GM19193 (cell line): ENCODE data around the gene AKT2.
A peak's percentile ranks its signal among the peaks of the same experiment; 100 is the strongest.

Experiments
- POLR2A ChIP-seq: IDR thresholded peaks from 4 replicates; pipeline ENCODE4 v1.6.1; 2011; ENCODE audit not compliant: insufficient read depth, insufficient read length; ENCODE audit errors: extremely low read depth

The AKT2 gene

DNA sequence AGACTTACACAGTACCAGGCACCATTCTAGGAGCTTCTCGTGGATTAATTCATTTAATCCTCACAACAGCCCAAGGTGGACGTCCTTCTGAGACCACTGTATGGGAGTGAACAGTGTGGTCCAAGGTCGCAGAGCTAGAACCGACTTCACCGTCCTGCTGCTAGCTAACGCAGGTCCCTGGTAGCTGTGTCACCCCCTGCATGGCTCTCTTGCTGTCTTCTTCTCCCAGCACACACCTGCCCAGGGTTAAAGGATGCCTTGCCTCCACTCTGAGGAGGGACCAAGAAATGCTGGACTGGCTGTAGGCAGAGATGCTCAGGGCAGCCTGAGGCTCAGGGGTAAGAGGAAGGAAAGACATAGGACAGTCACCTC, 3.0 kb downstream of the AKT2 start:
- TF ChIP-seq POLR2A = no peak

DNA sequence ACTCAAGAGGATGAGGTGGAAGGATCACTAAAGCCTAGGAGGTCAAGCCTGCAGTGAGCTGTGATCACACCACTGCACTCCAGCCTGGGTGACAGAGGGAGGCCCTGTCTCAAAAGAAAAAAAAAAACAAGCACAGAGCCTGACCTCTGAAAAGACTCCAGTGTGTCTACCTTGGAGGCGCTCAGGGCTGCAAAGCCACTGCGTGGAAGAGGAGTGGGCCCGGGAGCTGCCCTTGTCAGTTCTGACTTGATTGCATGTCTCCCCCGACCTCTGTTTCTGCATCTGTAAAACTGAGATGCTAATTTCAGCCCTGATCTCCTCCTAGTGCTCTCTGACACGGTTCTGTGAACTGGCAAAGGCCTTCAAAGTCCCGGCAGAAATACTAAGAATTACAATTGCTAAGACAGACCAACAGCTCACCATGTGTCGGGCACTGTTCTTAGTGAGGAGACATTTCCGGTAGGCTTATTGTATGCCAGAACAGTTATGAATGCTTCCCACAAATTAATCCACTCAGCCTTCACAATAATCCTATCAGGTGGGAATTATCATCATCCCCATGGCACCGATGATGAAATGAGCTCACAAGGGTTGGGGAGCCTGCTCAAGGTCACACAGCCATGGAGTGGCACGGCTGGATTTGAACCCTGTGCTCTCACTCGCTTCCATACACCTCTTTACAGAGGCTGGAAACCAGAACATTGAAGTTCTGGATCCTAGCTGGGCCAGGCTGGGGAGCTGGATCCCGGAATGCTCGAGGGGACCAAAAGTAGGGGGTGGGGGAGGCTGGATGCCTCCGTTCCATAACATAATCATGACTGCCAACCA, 3.5 kb downstream of the AKT2 start:
- TF ChIP-seq POLR2A = no peak

DNA sequence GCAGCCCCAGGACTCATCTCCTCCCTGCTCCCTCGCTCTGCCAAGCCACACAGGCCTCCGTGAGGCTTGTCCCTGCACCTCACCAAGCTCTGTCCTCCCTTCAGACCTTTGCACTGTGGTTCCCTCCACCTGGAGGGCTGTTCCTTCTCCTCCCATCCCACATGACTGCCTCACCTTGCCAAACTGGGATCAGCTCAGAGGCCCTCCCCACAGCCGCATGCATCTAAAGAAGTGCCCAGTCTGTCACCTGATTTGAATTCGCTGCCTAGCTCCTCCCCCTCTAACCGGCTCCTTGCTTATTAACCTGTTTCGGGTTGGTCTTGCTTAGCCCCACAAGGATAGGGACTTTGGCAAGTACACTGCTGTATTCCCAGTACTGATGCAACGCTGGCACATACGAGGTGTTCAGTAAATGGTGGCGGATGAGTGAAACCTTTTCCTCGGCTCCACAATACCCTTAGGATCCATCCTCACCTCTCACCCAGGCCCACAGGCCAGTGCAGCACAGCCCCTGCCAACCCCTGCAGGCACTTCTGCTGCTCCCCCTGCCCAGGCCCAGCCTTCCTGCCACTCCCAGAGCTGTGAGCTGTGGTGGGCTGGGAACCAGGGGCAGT, 4.4 kb downstream of the AKT2 start:
- peak; percentile 19 for TF ChIP-seq POLR2A

DNA sequence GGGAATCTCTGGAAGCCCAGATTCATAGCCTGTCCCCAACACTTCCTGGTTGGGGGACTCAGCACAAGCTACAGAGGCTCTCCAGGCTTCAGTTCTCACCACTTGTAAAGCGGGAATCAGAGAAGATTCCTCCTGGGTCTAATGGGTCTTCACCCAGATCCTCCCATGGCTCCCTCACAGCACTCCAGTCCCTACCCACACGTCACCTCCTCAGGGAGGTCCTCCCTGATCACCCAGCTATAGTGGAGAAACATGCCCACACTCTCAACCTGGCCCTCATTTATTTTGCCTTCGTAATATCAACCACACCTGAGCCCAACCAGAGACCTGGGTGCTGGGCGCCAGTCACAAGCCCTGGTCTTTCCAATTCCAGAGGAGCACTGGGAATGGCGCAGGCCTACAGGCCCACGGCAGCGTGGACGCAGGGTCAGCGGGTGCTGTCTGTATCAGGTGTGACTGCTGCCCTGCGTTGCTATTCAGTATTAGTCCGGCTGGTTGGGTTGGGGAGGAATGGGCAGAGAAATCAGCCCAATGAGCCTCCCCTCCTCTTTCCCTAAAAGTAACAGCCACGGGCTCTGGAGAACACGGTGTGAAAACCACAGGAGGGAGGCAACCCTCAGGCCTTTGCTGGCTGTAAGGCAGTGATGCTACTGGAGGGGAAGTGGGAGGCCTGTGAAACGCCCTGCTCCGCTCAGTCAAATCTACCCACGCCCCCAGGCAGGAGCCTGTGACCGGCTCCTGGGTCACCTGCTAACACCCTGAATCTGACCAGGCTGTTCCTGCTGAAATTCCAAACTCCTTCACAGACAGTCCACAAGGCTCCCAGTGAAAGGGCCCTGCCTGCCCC, 5.2 kb downstream of the AKT2 start:
- TF ChIP-seq POLR2A = no peak

DNA sequence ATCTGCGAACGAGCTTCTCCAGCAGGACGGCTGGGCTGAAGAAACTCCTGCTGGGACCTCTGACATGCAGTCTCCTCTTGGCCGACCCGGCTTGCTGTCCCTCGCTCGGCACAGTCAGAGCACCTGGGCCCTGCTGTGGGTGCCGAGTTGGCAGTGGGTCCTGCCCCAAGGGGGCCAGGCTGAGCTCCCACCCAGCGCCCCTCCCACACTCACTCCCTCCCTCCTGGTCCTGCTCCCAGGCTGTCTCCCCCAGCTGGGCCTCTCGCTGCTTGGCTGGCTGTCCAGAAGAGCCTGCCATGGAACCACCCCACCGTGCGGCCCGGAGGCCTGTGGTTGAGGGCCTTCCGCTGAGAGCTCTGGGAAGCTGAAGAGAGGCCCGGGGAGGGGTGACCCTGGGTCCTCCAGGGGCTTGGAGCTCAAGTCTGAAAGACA, 6.0 kb downstream of the AKT2 start:
- no peak for TF ChIP-seq POLR2A

DNA sequence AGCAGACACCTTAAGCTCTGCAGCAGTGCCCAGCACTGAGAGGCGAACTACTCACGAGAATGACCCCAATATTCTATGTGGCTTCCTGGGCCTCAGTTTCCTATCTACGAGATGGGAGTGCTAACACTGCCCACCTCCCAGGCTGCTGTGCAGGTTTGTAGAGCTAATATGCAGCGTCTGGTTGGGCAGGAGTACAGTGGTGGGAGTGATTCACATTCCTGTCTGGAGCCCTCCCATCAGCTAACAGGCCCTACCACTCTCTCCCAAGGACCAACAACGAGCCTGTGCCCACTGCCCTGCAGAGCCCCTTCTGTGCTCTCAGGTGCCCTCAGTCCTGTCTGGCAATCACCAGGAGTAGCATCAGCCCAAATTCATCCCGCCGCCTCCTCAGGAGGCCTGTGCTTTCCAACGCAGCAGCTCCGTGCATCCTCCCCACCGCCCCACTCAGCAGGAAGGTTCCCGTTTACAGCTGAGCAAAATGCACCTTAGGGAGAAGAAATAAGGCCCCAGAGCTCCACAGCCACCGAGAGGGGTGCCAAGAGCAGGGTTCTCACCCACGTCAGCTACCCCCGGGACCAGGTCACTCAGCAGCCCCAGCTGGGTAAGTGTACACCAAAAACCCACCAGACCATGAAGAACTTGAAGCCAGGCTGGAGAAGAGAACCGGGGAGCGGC, 6.6 kb downstream of the AKT2 start:
- peak; percentile 19 for TF ChIP-seq POLR2A

DNA sequence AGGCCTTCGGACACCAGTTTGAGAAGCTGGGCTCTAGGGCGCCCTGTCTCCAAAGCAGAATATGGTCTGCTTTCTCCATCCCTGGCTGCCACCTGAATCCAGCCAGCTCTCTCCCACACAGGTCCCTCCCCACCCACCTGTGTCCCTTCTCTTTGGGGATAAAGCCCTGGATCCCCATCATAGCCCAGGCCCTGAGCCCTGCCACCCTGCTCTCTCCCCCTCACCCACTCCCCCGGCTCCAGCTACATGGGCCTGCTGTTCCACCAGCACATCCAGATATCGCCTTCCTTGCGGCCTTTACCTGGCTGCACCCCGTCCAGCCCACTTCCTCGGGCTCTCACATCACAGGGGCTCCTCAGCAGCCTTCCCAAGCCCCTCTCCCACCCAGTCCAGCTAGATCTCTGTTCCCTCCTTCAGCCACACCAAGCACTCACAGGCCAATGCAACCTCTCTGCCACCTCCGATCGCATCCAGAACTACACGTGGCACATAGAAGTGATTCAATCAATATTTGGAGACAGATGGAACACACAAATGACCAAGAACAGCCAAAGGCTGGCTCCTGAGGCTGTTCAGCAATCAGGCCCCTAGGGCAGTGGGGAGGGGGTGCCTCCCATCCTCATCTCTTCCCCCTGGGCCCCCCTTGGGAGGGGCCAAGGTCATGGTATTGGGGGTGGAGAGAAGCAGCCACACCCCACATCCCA, 7.6 kb downstream of the AKT2 start:
- no peak for TF ChIP-seq POLR2A

DNA sequence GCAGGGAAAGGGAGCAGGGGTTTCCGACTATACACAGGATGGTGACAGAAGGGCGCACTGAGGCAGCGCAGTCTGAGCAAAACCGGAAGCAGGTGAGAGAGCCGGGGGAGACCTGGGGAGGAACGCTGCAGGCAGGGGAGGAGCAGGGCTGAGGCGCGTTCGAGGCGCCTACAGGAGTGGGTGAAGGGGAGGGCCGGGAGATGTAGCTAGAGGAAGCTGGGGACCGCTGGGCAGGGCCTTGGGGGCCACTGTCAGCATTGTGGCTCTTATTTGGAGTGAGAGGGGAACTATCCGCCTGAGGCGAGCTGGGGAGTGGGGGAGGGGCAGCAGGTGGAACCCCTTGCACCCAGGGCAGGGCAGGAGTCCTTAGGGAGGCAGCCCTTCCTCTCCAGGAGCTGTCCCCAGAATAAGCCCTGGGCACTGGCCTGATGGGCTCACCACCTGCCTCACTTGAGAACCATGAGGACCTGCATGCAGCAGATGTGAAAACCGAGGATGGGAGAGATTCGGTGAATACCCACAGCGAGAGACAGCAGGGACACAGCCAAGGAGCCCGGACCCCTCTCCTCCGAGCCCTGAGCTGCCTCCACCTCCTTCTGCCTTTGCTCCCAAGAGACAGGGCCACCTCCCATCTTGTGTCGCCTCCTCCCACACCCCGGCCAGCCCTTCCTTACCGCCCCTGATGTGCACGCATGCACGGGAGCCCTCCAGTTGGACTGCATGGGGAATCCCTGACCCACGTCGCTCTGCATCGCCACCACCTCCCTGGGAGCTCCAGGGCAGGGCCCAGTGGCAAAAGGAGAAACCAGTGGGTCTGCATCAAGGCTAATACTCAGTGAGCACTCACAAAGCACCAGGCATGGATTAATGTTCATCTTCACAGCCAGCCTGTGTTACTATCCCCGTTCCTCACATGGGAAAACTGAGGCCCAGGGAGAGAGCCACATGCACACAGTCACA, 10.3 kb downstream of the AKT2 start:
- TF ChIP-seq POLR2A = no peak

DNA sequence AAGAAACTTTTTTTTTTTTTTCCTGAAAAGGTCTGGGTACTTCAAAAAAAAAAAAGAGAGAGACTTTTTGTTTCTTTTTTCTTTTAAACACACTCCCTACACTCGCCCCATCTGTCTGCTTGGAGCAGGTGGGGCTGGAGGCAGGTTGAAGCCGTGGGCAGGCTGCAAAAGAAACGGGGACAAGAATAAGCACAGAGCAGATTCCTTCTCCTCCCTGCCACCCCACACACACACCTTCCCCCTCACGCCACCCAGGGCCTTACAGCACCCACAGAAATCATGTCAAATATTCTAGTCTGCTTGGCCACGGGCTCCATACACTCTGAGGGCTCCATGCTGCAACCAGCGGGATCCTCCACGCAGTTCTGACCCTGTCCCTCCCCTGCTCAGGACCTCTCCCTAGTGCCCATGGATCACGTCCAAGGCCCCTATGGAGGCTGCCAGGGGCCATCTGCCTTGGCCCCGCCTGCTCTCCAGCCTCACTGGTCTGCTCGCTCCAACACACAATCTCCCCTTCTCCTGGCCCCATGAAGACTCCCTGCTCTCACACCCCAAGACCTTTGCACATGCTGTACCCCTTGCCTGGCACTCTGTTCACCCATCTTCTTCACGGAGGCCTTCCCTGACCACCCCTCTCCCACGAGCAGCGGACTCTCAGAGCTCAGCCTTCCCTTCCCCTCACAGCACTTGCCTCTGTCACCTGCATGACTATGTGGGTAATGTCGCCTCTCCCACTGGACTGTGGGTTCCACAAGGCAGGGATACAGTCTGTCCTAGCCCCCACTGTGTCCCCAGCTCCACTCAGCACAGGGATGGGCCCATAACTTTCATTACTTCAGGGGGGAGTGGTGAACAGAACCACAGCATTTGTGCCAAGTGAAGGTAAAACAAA, 11.4 kb downstream of the AKT2 start:
- TF ChIP-seq POLR2A = no peak

DNA sequence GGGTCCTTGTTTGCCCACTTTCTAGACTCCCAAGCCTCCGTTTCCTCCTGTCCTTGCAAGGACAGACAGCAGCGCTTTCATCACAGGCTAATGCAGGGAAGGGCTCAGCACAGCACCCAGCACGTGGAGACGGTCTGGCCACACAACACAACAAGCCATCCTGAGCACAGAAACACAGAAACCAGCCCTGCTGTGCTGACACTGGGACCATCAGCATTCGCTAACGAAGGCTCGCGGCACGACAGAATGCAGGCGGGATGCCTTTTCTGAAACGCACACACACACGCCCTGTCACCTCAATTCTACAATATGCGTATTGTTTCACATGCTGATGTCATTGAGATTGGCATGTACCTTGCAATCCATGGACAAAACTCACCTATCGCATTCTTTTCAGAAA, 12.9 kb downstream of the AKT2 start:
- TF ChIP-seq POLR2A = no peak

DNA sequence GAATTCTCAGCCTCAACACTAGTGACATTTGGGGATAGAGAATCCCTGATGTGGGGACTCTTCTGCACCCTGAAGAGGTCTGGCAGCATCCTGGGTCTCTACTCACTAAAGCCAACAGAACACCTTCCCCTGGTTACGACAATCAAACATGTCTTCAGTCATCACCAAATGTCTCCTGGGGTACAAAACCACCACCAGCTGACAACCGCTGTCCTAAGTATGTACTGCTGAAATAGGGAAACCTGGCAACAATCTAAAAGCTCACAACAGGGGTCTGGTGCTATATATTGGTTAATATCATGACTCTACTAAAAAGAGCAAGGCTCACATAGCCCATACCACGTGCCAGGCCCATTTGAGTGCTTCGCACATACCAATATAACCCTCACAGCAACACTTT, 13.4 kb downstream of the AKT2 start:
- TF ChIP-seq POLR2A = no peak

DNA sequence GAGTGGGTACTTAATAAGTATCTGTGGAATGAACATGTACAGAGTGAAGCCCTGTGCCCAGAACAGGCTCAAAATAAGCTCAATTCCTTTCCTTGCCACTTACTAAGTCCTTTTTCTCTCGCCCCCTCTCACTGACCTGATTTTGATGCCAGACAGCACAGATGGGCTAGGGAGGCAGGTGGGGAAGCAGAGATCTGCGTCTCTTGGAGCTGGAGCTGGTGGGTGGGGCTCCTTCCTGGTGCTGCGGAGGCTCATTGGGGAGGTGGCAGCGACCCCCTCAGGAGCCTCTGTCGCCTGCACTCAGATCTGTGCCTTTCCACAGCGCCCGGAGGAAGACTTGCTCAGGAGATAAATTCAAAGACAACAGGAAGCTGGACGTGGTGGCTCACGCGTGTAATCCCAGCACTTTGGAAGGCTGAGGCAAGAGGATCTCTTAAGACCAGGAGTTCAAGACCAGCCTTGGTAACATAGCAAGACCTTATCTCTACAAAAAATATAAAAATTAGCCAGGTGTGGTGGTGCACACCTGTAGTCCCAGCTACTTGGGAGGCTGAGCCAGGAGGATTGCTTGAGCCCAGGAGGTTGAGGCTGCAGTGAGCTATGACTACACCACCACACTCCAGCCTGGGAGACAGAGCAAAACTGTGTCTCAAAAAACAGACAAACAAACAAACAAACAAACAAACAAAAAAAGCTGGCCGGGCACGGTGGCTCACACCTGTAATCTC, 14.6 kb downstream of the AKT2 start:
- no peak for TF ChIP-seq POLR2A
